Ovary (tissue), 9 donors: Measurements from ENCODE around the gene DKK3. TPM values are rescaled to one million over a fixed set of nuclear protein-coding genes. Genes with fewer than 3 reads are reported as not detected.

ENCODE experiments used
- DNase-seq, 5 donors: peaks; one replicate each; pipeline ENCODE4 v3.0.0-alpha.2; 2019 to 2020
- H3K27ac ChIP-seq, 2 donors: fragments of 200-600 bp; one replicate each; pipeline versions ENCODE4 v1.5.1 to v1.8.0; 2019 to 2022
- H3K27me3 ChIP-seq: fragments of 200-600 bp; one replicate; pipeline ENCODE4 v1.8.0; 2022
- H3K36me3 ChIP-seq: fragments of 200-600 bp; sonication (generic); one replicate; pipeline ENCODE4 v1.5.1; 2019
- H3K4me1 ChIP-seq: one replicate; pipeline ENCODE4 v1.8.1; 2013; ENCODE audit warnings: mild to moderate bottlenecking, moderate library complexity; ENCODE audit not compliant: insufficient read depth
- H3K4me3 ChIP-seq: fragments of 200-600 bp; sonication (generic); one replicate; pipeline ENCODE4 v1.5.1; 2017
- H3K9me3 ChIP-seq, 2 donors: fragments of 200-600 bp in 1 of 2; sonication (generic) in 1 of 2; one replicate each; pipeline versions ENCODE4 v1.5.1 to v1.8.1; 2013 to 2019; ENCODE audit warnings: mild to moderate bottlenecking in 1 of 2, moderate library complexity in 1 of 2
- EP300 ChIP-seq: sonication (generic); formaldehyde crosslinking; IDR thresholded peaks from one replicate; pipeline ENCODE4 v1.6.1; 2017; ENCODE audit warnings: antibody characterized with exemption
- POLR2A ChIP-seq: fragments of 450-650 bp; IDR thresholded peaks from one replicate; pipeline ENCODE4 v1.6.1; 2017; ENCODE audit warnings: antibody characterized with exemption, mild to moderate bottlenecking, moderate library complexity
- WGBS, 3 donors: extraction: QIAGEN DNeasy Blood & Tissue Kit in 1 of 3; methylation state at CpG; one replicate each; pipeline versions ENCODE4 v1.1.5 to v1.1.7; 2013 to 2017; 5-methylcytosine and 5-hydroxymethylcytosine counted together
- intact Hi-C, 4 donors: fragments of 100-400 bp; cut with DNase I; formaldehyde crosslinking; loops; one replicate each; pipeline versions ENCODE4 v1.11.0 to v1.15.1; 2022 to 2023
- polyA plus RNA-seq, 2 donors: library from polyadenylated mRNA; stranded (reverse); fragments of 200-250 nt in 1 of 2; fragments of 350-450 nt in 1 of 2; fragmentation: Illumina TruSeq in 1 of 2; extraction: RNeasy Lipid Tissue Mini Kit (QIAGEN cat#74804) in 1 of 2; gene quantifications; one replicate each; pipeline ENCODE4 v1.2.3, GENCODE V29; 2013 to 2014
- total RNA-seq, 7 donors: library from RNA; depleted of rRNA in 2 of 7; stranded (reverse); fragments of >200 nt in 2 of 7; fragmentation: NEBNext Ultra II Directional in 3 of 7; extraction: Animal tissue kit (Norgen Biotek cat#: 25700) in 3 of 7; gene quantifications; one replicate each; pipeline versions ENCODE4 v1.1.0 to v1.2.4, GENCODE V29; 2016 to 2023
- TF ChIP-seq, protein P1 (sequence below), 3 donors: fragments of 450-650 bp in 2 of 3; fragments of 200-600 bp in 1 of 3; IDR thresholded peaks; one replicate each; pipeline versions ENCODE4 v1.5.1 to v1.8.0; 2016 to 2022; ENCODE audit warnings: antibody characterized with exemption in 3 of 3, mild to moderate bottlenecking in 1 of 3
- donor health status: DM: no; HTN: no; CAD: no; lungs with moderate emphysema.
- donor health status: DM: no; HTN: no; CAD: no.
- donor health status: Bipolar disorder and iron deficiency.
- donor health status: DM: yes; HTN: yes; CAD: no.
- donor health status: DM: no; HTN: no; CAD: no.
- donor health status: DM: yes; HTN: yes; CAD: no.

DKK3 gene
- total and polyA plus RNA-seq, 9 donors, result 33.9 to 255 (median 62.8) TPM

GRCh38 chr11:11942668-11943067, 65.8 kb downstream of the DKK3 start:
- no peak for DNase-seq
- H3K27me3 ChIP-seq, result no peaks in the 10 kb centered on the region
- TF ChIP-seq POLR2A, result no peak
- TF ChIP-seq EP300, result no peak
- 82 to 90% (median 89%) methylated on average over 3 of the region's 3 CpGs for WGBS, 3 donors
- intact Hi-C loops, result loop anchor here in 2 of 4 donors (10.0 kb wide), 1 partner anchor 332 kb away; no protein-coding TSS in a partner anchor
- no peak overlapping the region for H3K27ac ChIP-seq
- H3K4me1 ChIP-seq, result no peaks in the 10 kb centered on the region
- H3K36me3 ChIP-seq, result no peaks in the 10 kb centered on the region
- H3K4me3 ChIP-seq, result no peak overlapping the region
- H3K9me3 ChIP-seq, result no peaks in the 10 kb centered on the region

DNA sequence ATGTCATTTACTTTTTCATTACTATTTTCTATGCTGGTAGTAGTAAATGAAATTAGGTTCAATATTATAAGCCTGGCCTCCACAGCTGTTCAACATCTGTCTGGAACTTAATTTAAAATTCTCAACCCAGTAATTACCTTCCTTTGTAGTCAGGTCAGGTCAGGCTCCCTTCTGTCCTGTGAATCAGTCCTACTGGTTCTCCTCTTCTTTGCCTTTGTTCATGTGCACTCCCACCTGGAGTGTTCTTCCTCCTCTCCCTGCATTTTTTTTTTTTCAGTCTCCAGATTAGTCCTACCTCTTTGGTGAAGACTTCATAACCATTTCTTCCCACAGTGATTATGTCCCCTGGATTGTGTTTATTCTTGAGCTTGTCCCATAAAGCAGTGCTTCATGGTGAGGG, 67.9 kb downstream of the DKK3 start:
- H3K36me3 ChIP-seq, result no peaks in the 10 kb centered on the region

DNA sequence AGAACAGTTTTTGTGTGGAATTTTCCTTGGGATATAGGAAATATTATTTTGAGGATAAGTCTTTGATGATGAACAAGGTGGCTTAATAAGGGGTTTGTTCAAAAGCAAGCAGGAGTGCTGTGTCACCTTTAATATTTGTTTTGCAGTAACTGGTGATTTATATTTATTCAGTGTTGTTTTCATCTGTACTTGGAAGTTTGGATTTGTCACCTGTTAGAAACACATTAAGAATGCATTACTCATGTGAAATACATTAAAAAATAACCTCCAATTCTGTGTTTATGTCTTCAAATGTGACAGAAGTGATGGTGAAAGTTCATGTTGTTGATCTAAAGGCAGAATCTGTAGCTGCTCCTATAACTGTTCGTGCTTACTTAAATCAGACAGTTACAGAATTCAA, 70.5 kb downstream of the DKK3 start:
- H3K4me1 ChIP-seq, result no peaks in the 10 kb centered on the region
- intact Hi-C loops, result loop anchor here in 1 of 4 donors (10.0 kb wide), 1 partner anchor 347 kb away; no protein-coding TSS in a partner anchor
- no peak for DNase-seq
- no peak for TF ChIP-seq POLR2A
- TF ChIP-seq, protein P1, sequence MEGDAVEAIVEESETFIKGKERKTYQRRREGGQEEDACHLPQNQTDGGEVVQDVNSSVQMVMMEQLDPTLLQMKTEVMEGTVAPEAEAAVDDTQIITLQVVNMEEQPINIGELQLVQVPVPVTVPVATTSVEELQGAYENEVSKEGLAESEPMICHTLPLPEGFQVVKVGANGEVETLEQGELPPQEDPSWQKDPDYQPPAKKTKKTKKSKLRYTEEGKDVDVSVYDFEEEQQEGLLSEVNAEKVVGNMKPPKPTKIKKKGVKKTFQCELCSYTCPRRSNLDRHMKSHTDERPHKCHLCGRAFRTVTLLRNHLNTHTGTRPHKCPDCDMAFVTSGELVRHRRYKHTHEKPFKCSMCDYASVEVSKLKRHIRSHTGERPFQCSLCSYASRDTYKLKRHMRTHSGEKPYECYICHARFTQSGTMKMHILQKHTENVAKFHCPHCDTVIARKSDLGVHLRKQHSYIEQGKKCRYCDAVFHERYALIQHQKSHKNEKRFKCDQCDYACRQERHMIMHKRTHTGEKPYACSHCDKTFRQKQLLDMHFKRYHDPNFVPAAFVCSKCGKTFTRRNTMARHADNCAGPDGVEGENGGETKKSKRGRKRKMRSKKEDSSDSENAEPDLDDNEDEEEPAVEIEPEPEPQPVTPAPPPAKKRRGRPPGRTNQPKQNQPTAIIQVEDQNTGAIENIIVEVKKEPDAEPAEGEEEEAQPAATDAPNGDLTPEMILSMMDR (IDR thresholded peaks at IDR 0.05), result no peak
- H3K4me3 ChIP-seq, result no peak overlapping the region
- no peaks in the 10 kb centered on the region for H3K36me3 ChIP-seq
- H3K9me3 ChIP-seq, result no peaks in the 10 kb centered on the region
- no peak overlapping the region for H3K27ac ChIP-seq
- 95 to 98% (median 97%) methylated on average over 1 of the region's 1 CpG for WGBS, 3 donors
- no peaks in the 10 kb centered on the region for H3K27me3 ChIP-seq

More for the DNA sequence above, 67.9 kb downstream of the DKK3 start:
- Histone ChIP-seq H3K4me3 (no peak overlapping the region), H3K27me3 (no peaks in the 10 kb centered on the region), H3K4me1 (no peaks in the 10 kb centered on the region), H3K27ac (no peak overlapping the region), H3K9me3 (no peaks in the 10 kb centered on the region)
- DNase-seq, result no peak
- intact Hi-C loops, result loop anchor here in 2 of 4 donors (10.0 kb wide), 1 partner anchor 334 kb away; no protein-coding TSS in a partner anchor
- no peak for TF ChIP-seq POLR2A
- TF ChIP-seq, protein P1 (IDR thresholded peaks at IDR 0.05), result no peak
- no peak for TF ChIP-seq EP300

DNA sequence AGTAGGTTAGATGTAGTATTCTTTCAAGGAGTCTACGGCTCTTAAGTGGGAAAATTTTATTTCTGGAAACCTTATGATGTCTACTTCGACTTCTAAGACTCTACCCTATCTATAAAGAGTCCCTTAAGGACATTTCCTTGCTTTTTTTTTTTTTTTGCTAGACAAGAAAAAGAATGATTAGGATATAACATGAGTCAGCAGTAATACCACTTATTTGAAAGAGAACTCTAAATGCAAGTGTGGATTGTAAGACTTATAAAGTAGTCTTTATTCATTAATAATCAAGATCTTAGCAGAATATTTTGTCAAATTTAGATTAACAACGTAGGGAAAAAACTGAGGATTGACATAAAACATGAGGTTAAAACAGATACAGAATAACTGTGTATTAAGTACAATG, 71.0 kb downstream of the DKK3 start:
- Histone ChIP-seq H3K4me1 (no peaks in the 10 kb centered on the region), H3K9me3 (no peaks in the 10 kb centered on the region), H3K4me3 (no peak overlapping the region), H3K27me3 (no peaks in the 10 kb centered on the region), H3K27ac (no peak overlapping the region), H3K36me3 (no peaks in the 10 kb centered on the region)
- no peak for DNase-seq
- intact Hi-C loops, result loop anchor here in 1 of 4 donors (10.0 kb wide), 1 partner anchor 347 kb away; no protein-coding TSS in a partner anchor
- WGBS, 3 donors, result 71 to 83% (median 81%) methylated on average over 3 of the region's 3 CpGs
- TF ChIP-seq, protein P1 (IDR thresholded peaks at IDR 0.05), result no peak
- TF ChIP-seq EP300, result no peak
- no peak for TF ChIP-seq POLR2A

GRCh38 chr11:11935536-11935935, 72.9 kb downstream of the DKK3 start:
- Histone ChIP-seq H3K27ac (no peak overlapping the region), H3K4me3 (no peak overlapping the region), H3K36me3 (no peaks in the 10 kb centered on the region), H3K4me1 (no peaks in the 10 kb centered on the region), H3K27me3 (no peaks in the 10 kb centered on the region), H3K9me3 (no peaks in the 10 kb centered on the region)
- DNase-seq, result no peak
- 96 to 99% (median 99%) methylated on average over 2 of the region's 2 CpGs for WGBS, 3 donors
- TF ChIP-seq EP300, result no peak
- no peak for TF ChIP-seq POLR2A
- TF ChIP-seq, protein P1 (IDR thresholded peaks at IDR 0.05), result no peak
- intact Hi-C loops, result loop anchor here in 1 of 4 donors (10.0 kb wide), 1 partner anchor 349 kb away; no protein-coding TSS in a partner anchor
